ENCODE results near the gene PRKG1. TPM values are rescaled to one million over a fixed set of nuclear protein-coding genes. Genes with fewer than 3 reads are reported as not detected.

PRKG1 gene
- total RNA-seq, 1 experiment from 2014 or later = 7.4 TPM

- peak; percentile 50 for ATAC-seq
Measured at GRCh38 chr10:51092402-51092801, 18.1 kb downstream of the PRKG1 start.

GRCh38 chr10:51095444-51095843 is 21.2 kb downstream of the PRKG1 start:
- POLR2A ChIA-PET (ENCODE audit: unreplicated experiment) = no interaction called here
- H3K27me3 ChIP-seq (ENCODE audit: low read length) = no peaks in the 10 kb centered on the region
- no peaks in the 10 kb centered on the region for H3K9me2 ChIP-seq (replicated peaks; ENCODE audit: low read length)
- no peak overlapping the region for H2AFZ ChIP-seq (ENCODE audit: low read length)
- no peak overlapping the region for H3K27ac ChIP-seq (ENCODE audit: low read length)
- H3K9me3 ChIP-seq (ENCODE audit: low read length) = no peaks in the 10 kb centered on the region
- BruUV-seq (replicated peaks) = no TSS peak
- H3K4me2 ChIP-seq (ENCODE audit: low read length) = no peak overlapping the region
- H3K79me2 ChIP-seq (ENCODE audit: low read length) = no peaks in the 10 kb centered on the region
- CTCF ChIA-PET = no interaction called here
- no peak overlapping the region for H3K4me3 ChIP-seq (ENCODE audit: low read length)
- peaks cover 7% of the 10 kb centered on the region for H3K4me1 ChIP-seq (ENCODE audit: insufficient read depth, low read length)
- H3F3A ChIP-seq (ENCODE audit: low read length, unreplicated experiment) = no peaks in the 10 kb centered on the region
- H4K20me1 ChIP-seq (ENCODE audit: low read length) = no peaks in the 10 kb centered on the region
- TF ChIP-seq CTCF (conservative IDR thresholded peaks at IDR 0.05; ENCODE audit: low read depth, low read length) = no peak
- TF ChIP-seq EZH2phosphoT487 (IDR thresholded peaks at IDR 0.05; ENCODE audit: borderline replicate concordance, low read length) = no peak
- no peak for TF ChIP-seq EZH2 (IDR thresholded peaks at IDR 0.05; ENCODE audit: low read length, unreplicated experiment)
- DNase-seq = no peak
- no peak for ATAC-seq
- no peak overlapping the region for H3K9ac ChIP-seq (ENCODE audit: low read length)
- intact Hi-C loops (cut with micrococcal nuclease) = loop anchor here (2.0 kb wide), 1 partner anchor 17 kb away; no protein-coding TSS in a partner anchor
- no peaks in the 10 kb centered on the region for H3K36me3 ChIP-seq (ENCODE audit: low read depth, low read length)

More at GRCh38 chr10:51092402-51092801, 18.1 kb downstream of the PRKG1 start:
- BruUV-seq (replicated peaks) = no TSS peak
- intact Hi-C loops (cut with micrococcal nuclease) = no loop called here
- no peak overlapping the region for H3K4me2 ChIP-seq (ENCODE audit: low read length)
- H3K9me3 ChIP-seq (ENCODE audit: low read length) = no peaks in the 10 kb centered on the region
- H3K27me3 ChIP-seq (ENCODE audit: low read length) = no peaks in the 10 kb centered on the region
- no peaks in the 10 kb centered on the region for H3F3A ChIP-seq (ENCODE audit: low read length, unreplicated experiment)
- ChIA-PET CTCF (no interaction called here), POLR2A (ENCODE audit: unreplicated experiment) (no interaction called here)
- no peak overlapping the region for H3K27ac ChIP-seq (ENCODE audit: low read length)
- H3K79me2 ChIP-seq (ENCODE audit: low read length) = no peaks in the 10 kb centered on the region
- peaks cover 9% of the 10 kb centered on the region for H3K4me1 ChIP-seq (ENCODE audit: insufficient read depth, low read length)
- no peak for TF ChIP-seq EZH2phosphoT487 (IDR thresholded peaks at IDR 0.05; ENCODE audit: borderline replicate concordance, low read length)
- no peak for TF ChIP-seq CTCF (conservative IDR thresholded peaks at IDR 0.05; ENCODE audit: low read depth, low read length)
- TF ChIP-seq EZH2 (IDR thresholded peaks at IDR 0.05; ENCODE audit: low read length, unreplicated experiment) = no peak
- DNase-seq = peak; percentile 79
- no peaks in the 10 kb centered on the region for H3K36me3 ChIP-seq (ENCODE audit: low read depth, low read length)
- no peaks in the 10 kb centered on the region for H4K20me1 ChIP-seq (ENCODE audit: low read length)
- 0 out of 2 replicates have a peak, but pooled peaks cover 6% of the 10 kb centered on the region for H3K9me2 ChIP-seq (replicated peaks; ENCODE audit: low read length)
- H3K4me3 ChIP-seq (ENCODE audit: low read length) = no peak overlapping the region
- H3K9ac ChIP-seq (ENCODE audit: low read length) = no peak overlapping the region
- H2AFZ ChIP-seq (ENCODE audit: low read length) = no peak overlapping the region

- no peak overlapping the region for H3K4me3 ChIP-seq (ENCODE audit: low read length)
- intact Hi-C loops (cut with micrococcal nuclease) = no loop called here
- ATAC-seq (peak; percentile 62), DNase-seq (peak; percentile 62)
- ChIA-PET CTCF (no interaction called here), POLR2A (ENCODE audit: unreplicated experiment) (no interaction called here)
- H3K4me1 ChIP-seq (ENCODE audit: insufficient read depth, low read length) = peaks cover 7% of the 10 kb centered on the region
- no peaks in the 10 kb centered on the region for H3K36me3 ChIP-seq (ENCODE audit: low read depth, low read length)
- no peaks in the 10 kb centered on the region for H3K27me3 ChIP-seq (ENCODE audit: low read length)
- no peak overlapping the region for H3K27ac ChIP-seq (ENCODE audit: low read length)
- no peak overlapping the region for H3K4me2 ChIP-seq (ENCODE audit: low read length)
- BruUV-seq (replicated peaks) = no TSS peak
- no peaks in the 10 kb centered on the region for H3F3A ChIP-seq (ENCODE audit: low read length, unreplicated experiment)
- no peaks in the 10 kb centered on the region for H3K79me2 ChIP-seq (ENCODE audit: low read length)
- H3K9ac ChIP-seq (ENCODE audit: low read length) = no peak overlapping the region
- H2AFZ ChIP-seq (ENCODE audit: low read length) = peak overlapping the region; percentile 8; the same call in 1 of the 2 replicates
- H3K9me3 ChIP-seq (ENCODE audit: low read length) = no peaks in the 10 kb centered on the region
- TF ChIP-seq EZH2 (IDR thresholded peaks at IDR 0.05; ENCODE audit: low read length, unreplicated experiment) (no peak), CTCF (conservative IDR thresholded peaks at IDR 0.05; ENCODE audit: low read depth, low read length) (no peak), EZH2phosphoT487 (IDR thresholded peaks at IDR 0.05; ENCODE audit: borderline replicate concordance, low read length) (no peak)
- no peaks in the 10 kb centered on the region for H4K20me1 ChIP-seq (ENCODE audit: low read length)
- no peaks in the 10 kb centered on the region for H3K9me2 ChIP-seq (replicated peaks; ENCODE audit: low read length)
Measured at GRCh38 chr10:51097546-51097945, 23.3 kb downstream of the PRKG1 start.
